Right cardiac atrium (tissue), 5 donors: ENCODE data around the gene MINDY1. TPM values are rescaled to one million over a fixed set of nuclear protein-coding genes. Genes with fewer than 3 reads are reported as not detected.

Experiments used
- ATAC-seq, 2 donors: fragments of 200-7000 bp; cut with Tn5 transposase; one replicate each; pipeline versions ENCODE4 v1.8.0 to v1.9.1; 2020; ENCODE audit warnings: moderate library complexity in 2 of 2, mild to moderate bottlenecking in 1 of 2
- DNase-seq, 3 donors: peaks; one replicate each; pipeline ENCODE4 v3.0.0-alpha.2; 2020
- H3K27ac ChIP-seq: one replicate; pipeline ENCODE4 v1.5.1; 2013; ENCODE audit warnings: mild to moderate bottlenecking, low read length, control low read depth, moderate library complexity
- H3K27me3 ChIP-seq: one replicate; pipeline ENCODE4 v1.6.1; 2013; ENCODE audit not compliant: control insufficient read depth, insufficient read depth
- H3K4me1 ChIP-seq: one replicate; pipeline ENCODE4 v1.6.1; 2013; ENCODE audit warnings: low read length; ENCODE audit not compliant: control insufficient read depth, insufficient read depth
- H3K4me3 ChIP-seq: one replicate; pipeline ENCODE4 v1.5.1; 2013; ENCODE audit warnings: low read length, control low read depth
- H3K9me3 ChIP-seq: one replicate; pipeline ENCODE4 v1.6.1; 2013; ENCODE audit warnings: low read length; ENCODE audit not compliant: control insufficient read depth
- WGBS: extraction: QIAGEN DNeasy Blood & Tissue Kit; methylation state at CpG from one replicate; pipeline ENCODE4 v1.1.7; 2013; 5-methylcytosine and 5-hydroxymethylcytosine counted together
- intact Hi-C, 4 donors: fragments of 100-400 bp; cut with DNase I; formaldehyde crosslinking; loops; one replicate each; pipeline versions ENCODE4 v1.11.0 to v1.14.0; 2022 to 2023
- polyA plus RNA-seq: library from polyadenylated mRNA; stranded (reverse); fragments of 200-250 nt; gene quantifications from one replicate; pipeline ENCODE4 v1.2.3, GENCODE V29; 2013
- total RNA-seq, 4 donors: library from RNA; stranded (reverse); fragmentation: NEBNext Ultra II Directional; extraction: Animal tissue kit (Norgen Biotek cat#: 25700); gene quantifications; one replicate each; pipeline ENCODE4 v1.2.1, GENCODE V29; 2021
- donor health status: healthy with polysubstance abuse.
- donor health status: DM: no; HTN: yes; CAD: no.
- donor health status: DM: no; HTN: no; CAD: no.
- donor health status: DM: no; HTN: yes; CAD: no; lungs with severe emphysema.
- donor health status: DM: yes; HTN: yes; CAD: no.

MINDY1 gene
- total and polyA plus RNA-seq, 5 donors: 34.9 to 86.4 (median 49.1) TPM

GRCh38 chr1:151001602-151002001 lies 5.1 kb downstream of the MINDY1 start:
- H3K27ac ChIP-seq: no peak overlapping the region
- 62% methylated on average over 4 of the region's 4 CpGs for WGBS
- intact Hi-C loops: loop anchor here in 1 of 4 donors (10.0 kb wide), 1 partner anchor 53 kb away; the partner anchor contains the start of gene CDC42SE1

GRCh38 chr1:151000408-151000807 lies 6.3 kb downstream of the MINDY1 start:
- Histone ChIP-seq H3K27me3 (no peaks in the 10 kb centered on the region), H3K27ac (no peak overlapping the region), H3K9me3 (no peaks in the 10 kb centered on the region), H3K4me1 (peaks cover 5% of the 10 kb centered on the region), H3K4me3 (no peak overlapping the region)
- intact Hi-C loops: loop anchor here in 1 of 4 donors (10.0 kb wide), 1 partner anchor 54 kb away; the partner anchor contains the start of gene CDC42SE1
- WGBS: 97% methylated on average over 3 of the region's 3 CpGs
- DNase-seq (no peak), ATAC-seq (no peak)

More at GRCh38 chr1:151001602-151002001, 5.1 kb downstream of the MINDY1 start:
- Histone ChIP-seq H3K4me3 (no peak overlapping the region), H3K4me1 (peaks cover 5% of the 10 kb centered on the region), H3K9me3 (no peaks in the 10 kb centered on the region), H3K27me3 (no peaks in the 10 kb centered on the region)
- ATAC-seq: no peak
- no peak for DNase-seq

- DNase-seq (no peak), ATAC-seq (no peak)
- no peak overlapping the region for H3K4me3 ChIP-seq
- H3K27ac ChIP-seq: no peak overlapping the region
- intact Hi-C loops: loop anchor here in 1 of 4 donors (10.0 kb wide), 1 partner anchor 55 kb away; the partner anchor contains the start of gene CDC42SE1
- H3K9me3 ChIP-seq: no peaks in the 10 kb centered on the region
- H3K27me3 ChIP-seq: no peaks in the 10 kb centered on the region
- peaks cover 5% of the 10 kb centered on the region for H3K4me1 ChIP-seq
- WGBS: 83% methylated on average over 2 of the region's 2 CpGs
Measured at GRCh38 chr1:150999926-151000325, 6.8 kb downstream of the MINDY1 start.

- intact Hi-C loops: no loop called here
Measured at GRCh38 chr1:150999051-150999674, 7.5 kb downstream of the MINDY1 start.

GRCh38 chr1:150997949-150998348 lies 8.8 kb downstream of the MINDY1 start:
- Histone ChIP-seq H3K27me3 (no peaks in the 10 kb centered on the region), H3K27ac (no peak overlapping the region), H3K4me1 (peaks cover 5% of the 10 kb centered on the region), H3K9me3 (no peaks in the 10 kb centered on the region), H3K4me3 (no peak overlapping the region)
- no peak for ATAC-seq
- no peak for DNase-seq
- intact Hi-C loops: no loop called here
- 57% methylated on average over 5 of the region's 5 CpGs for WGBS

More at GRCh38 chr1:150999051-150999674, 7.5 kb downstream of the MINDY1 start:
- Histone ChIP-seq H3K27me3 (no peaks in the 10 kb centered on the region), H3K4me3 (no peak overlapping the region), H3K9me3 (no peaks in the 10 kb centered on the region), H3K4me1 (peaks cover 5% of the 10 kb centered on the region), H3K27ac (no peak overlapping the region)
- WGBS: 66% methylated on average over 17 of the region's 17 CpGs
- ATAC-seq (no peak), DNase-seq (no peak)

- H3K27me3 ChIP-seq: no peaks in the 10 kb centered on the region
- H3K4me1 ChIP-seq: peaks cover 5% of the 10 kb centered on the region
- no peak for DNase-seq
- H3K4me3 ChIP-seq: no peak overlapping the region
- WGBS: 87% methylated on average over 20 of the region's 20 CpGs
- H3K9me3 ChIP-seq: no peaks in the 10 kb centered on the region
- intact Hi-C loops: no loop called here
- ATAC-seq: no peak
- no peak overlapping the region for H3K27ac ChIP-seq
Measured at GRCh38 chr1:150997126-150997872, 9.4 kb downstream of the MINDY1 start.

- intact Hi-C loops: no loop called here
- Histone ChIP-seq H3K27ac (peak overlapping the region; percentile 53), H3K27me3 (no peaks in the 10 kb centered on the region), H3K4me1 (no peaks in the 10 kb centered on the region), H3K9me3 (no peaks in the 10 kb centered on the region), H3K4me3 (no peak overlapping the region)
- peak in 1 of 3 donors; percentile 69 for DNase-seq
- peak; percentile 30 to 38 for ATAC-seq
- WGBS: 27% methylated on average over 9 of the region's 9 CpGs
Measured at GRCh38 chr1:150995896-150996295, 10.8 kb downstream of the MINDY1 start.

GRCh38 chr1:150995460-150995859 lies 11.2 kb downstream of the MINDY1 start:
- no peaks in the 10 kb centered on the region for H3K4me1 ChIP-seq
- 32% methylated on average over 4 of the region's 4 CpGs for WGBS
- H3K27ac ChIP-seq: peak overlapping the region; percentile 53
- intact Hi-C loops: no loop called here
- H3K9me3 ChIP-seq: no peaks in the 10 kb centered on the region
- DNase-seq (no peak), ATAC-seq (peak; percentile 4 to 6)
- H3K4me3 ChIP-seq: no peak overlapping the region
- no peaks in the 10 kb centered on the region for H3K27me3 ChIP-seq

- no peak overlapping the region for H3K27ac ChIP-seq
- no peaks in the 10 kb centered on the region for H3K9me3 ChIP-seq
- 70% methylated on average over 3 of the region's 3 CpGs for WGBS
- no peaks in the 10 kb centered on the region for H3K4me1 ChIP-seq
- H3K4me3 ChIP-seq: no peak overlapping the region
- no peaks in the 10 kb centered on the region for H3K27me3 ChIP-seq
- ATAC-seq (no peak), DNase-seq (no peak)
- intact Hi-C loops: no loop called here
Measured at GRCh38 chr1:150994248-150994647, 12.5 kb downstream of the MINDY1 start.

- Histone ChIP-seq H3K27ac (no peak overlapping the region), H3K9me3 (no peaks in the 10 kb centered on the region), H3K4me1 (no peaks in the 10 kb centered on the region), H3K27me3 (no peaks in the 10 kb centered on the region), H3K4me3 (no peak overlapping the region)
- WGBS: 80% methylated on average over 4 of the region's 4 CpGs
- DNase-seq (no peak), ATAC-seq (no peak)
- intact Hi-C loops: no loop called here
Measured at GRCh38 chr1:150992626-150993025, 14.1 kb downstream of the MINDY1 start.

- H3K4me3 ChIP-seq: no peak overlapping the region
- intact Hi-C loops: no loop called here
- H3K4me1 ChIP-seq: no peaks in the 10 kb centered on the region
- H3K9me3 ChIP-seq: no peaks in the 10 kb centered on the region
- H3K27ac ChIP-seq: no peak overlapping the region
- H3K27me3 ChIP-seq: no peaks in the 10 kb centered on the region
- 87% methylated on average over 7 of the region's 7 CpGs for WGBS
- no peak for DNase-seq
- ATAC-seq: no peak
Measured at GRCh38 chr1:150987924-150988323, 18.8 kb downstream of the MINDY1 start.
